ENCODE results near the gene NSMF. TPM values are rescaled to one million over a fixed set of nuclear protein-coding genes. Genes with fewer than 3 reads are reported as not detected.

NSMF gene
- 30.8 to 44.9 TPM (median 41.4 TPM) in 5 replicates for total RNA-seq (2022; extraction: Qiagen RNA extraction; ENCODE audit: low read depth)

GRCh38 chr9:137459152-137459600 is at the start of gene NSMF:
Gene NSMF (minus strand): TSS chr9:137459334. CDS start chr9:137459102, 232 bp downstream.

DNA sequence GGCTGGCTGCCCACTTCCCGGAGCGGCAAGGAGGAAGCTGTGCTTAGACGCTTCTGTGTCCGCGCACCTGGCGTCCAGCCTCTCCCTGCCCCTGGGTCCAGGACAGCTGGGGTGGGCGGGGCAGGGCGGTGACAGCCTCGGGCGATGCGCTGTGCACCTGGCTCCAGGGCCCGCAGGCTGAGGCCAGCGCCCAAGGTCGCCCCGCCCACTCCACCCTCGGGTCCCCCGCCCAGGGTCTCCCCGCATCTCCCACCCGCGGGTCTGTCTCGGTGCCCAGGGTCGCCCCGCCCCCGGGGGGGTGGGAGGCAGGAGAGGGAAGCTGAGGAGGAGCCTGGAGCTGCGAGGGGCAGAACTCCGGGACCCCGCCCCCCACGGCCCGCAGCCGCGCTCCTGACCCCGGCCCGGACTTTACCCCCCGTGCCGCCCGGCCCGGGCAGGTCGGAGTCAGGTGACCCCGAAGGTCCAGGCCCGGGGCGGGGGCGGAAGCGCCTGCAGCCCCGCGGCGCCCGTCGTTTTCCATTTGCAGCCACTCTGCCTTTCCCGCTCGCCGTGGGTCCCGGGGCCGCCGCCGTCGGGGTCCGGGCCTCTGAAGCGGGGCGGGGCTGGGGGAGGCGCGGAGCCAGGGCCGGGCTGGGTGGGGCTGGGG is 17.7 kb downstream of the NSMF start, which contains the start of gene ENTPD8:
Gene ENTPD8, minus strand, starts transcription at position 69 of the 646 bp plus-strand sequence. CDS start 3,072 bp downstream, outside the sequence.

DNA sequence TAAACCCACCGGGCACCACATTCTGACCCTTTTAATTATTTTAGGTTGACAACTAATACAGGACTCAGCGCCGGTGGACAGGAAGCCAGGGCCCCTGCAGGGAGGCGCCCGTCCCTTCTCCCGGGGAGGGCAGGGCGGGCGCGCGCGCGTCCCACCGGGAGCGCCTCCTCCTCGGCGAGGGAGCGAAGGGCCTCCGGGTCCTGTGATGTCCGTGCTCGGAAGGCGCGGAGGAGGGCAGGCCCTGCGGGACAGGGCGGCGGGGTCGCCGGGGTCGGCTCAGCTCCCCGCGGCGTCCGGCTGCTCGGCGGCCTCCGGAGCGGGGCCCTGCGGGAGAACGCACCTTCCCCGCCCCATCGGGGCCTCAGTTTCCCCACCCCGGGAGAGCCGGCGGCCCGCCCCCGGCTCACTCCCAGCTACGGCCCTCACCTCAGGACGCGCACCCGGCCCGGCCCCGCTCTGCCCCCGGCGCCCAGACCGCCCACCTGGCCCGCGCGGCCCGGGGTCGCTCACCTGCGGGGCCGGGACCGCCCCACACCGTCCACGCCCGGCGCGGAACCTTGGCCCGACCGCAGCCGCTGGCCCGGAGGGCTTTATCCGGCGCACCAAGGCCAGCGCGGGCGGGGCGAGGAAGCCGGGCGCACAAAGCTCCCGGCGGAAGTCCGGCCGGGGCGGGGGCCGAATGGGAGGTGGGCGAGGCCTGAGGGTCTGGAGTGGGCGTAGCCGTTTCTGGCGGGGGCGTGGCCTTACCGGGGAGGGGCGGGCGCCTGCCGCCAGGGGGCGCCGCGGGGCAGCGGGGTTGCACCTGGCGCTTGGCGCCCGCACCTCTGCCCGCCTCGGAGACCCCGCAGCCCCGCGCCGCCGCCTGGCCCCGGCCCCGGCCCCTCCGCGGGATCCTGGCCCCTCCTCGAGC is 36.3 kb downstream of the NSMF start, which contains the start of the genes EXD3 and NOXA1:
Gene EXD3, minus strand, starts transcription at position 559 of the 910 bp plus-strand sequence. CDS start 27,805 bp downstream, outside the sequence.
Gene NOXA1, plus strand, starts transcription at position 790 of the 910 bp plus-strand sequence. CDS start 137 bp downstream, outside the sequence.

Other genes starting within 250 kb of the NSMF start
- 1.2 to 2.7 TPM (median 1.8 TPM) in 5 replicates for gene RNF208, start 237.1 kb downstream of the NSMF start, total RNA-seq (2022; extraction: Qiagen RNA extraction; ENCODE audit: low read depth)
- gene CYSRT1, start 234.2 kb downstream of the NSMF start, total RNA-seq (2022; extraction: Qiagen RNA extraction; ENCODE audit: low read depth), result 3.2 to 4.2 TPM (median 3.6 TPM) in 5 replicates
- gene RNF224, start 231.8 kb downstream of the NSMF start, total RNA-seq (2022; extraction: Qiagen RNA extraction; ENCODE audit: low read depth), result 0.08 to 0.16 TPM (median 0.14 TPM) in 5 replicates
- 0.07 to 0.14 TPM (median 0.11 TPM) in 4 of 5 replicates, not detected in the other for gene SLC34A3, start 228.4 kb downstream of the NSMF start, total RNA-seq (2022; extraction: Qiagen RNA extraction; ENCODE audit: low read depth)
- 639 to 790 TPM (median 684 TPM) in 5 replicates for gene TUBB4B, start 218.0 kb downstream of the NSMF start, total RNA-seq (2022; extraction: Qiagen RNA extraction; ENCODE audit: low read depth)
- not detected in 5 replicates for gene STPG3, start 208.0 kb downstream of the NSMF start, total RNA-seq (2022; extraction: Qiagen RNA extraction; ENCODE audit: low read depth)
- gene NELFB, start 204.0 kb downstream of the NSMF start, total RNA-seq (2022; extraction: Qiagen RNA extraction; ENCODE audit: low read depth), result 44.5 to 62.3 TPM (median 53.7 TPM) in 5 replicates
- gene TOR4A, start 181.6 kb downstream of the NSMF start, total RNA-seq (2022; extraction: Qiagen RNA extraction; ENCODE audit: low read depth), result 18.6 to 28.5 TPM (median 28.1 TPM) in 5 replicates
- 3.5 to 5.6 TPM (median 5.4 TPM) in 5 replicates for gene NRARP, start 157.1 kb downstream of the NSMF start, total RNA-seq (2022; extraction: Qiagen RNA extraction; ENCODE audit: low read depth)
- 5.5 to 6.9 TPM (median 6.3 TPM) in 5 replicates for gene EXD3, start 36.2 kb downstream of the NSMF start, total RNA-seq (2022; extraction: Qiagen RNA extraction; ENCODE audit: low read depth)
- 0.66 to 1.7 TPM (median 1.4 TPM) in 5 replicates for gene NOXA1, start 35.9 kb downstream of the NSMF start, total RNA-seq (2022; extraction: Qiagen RNA extraction; ENCODE audit: low read depth)
- gene ENTPD8, start 18.0 kb downstream of the NSMF start, total RNA-seq (2022; extraction: Qiagen RNA extraction; ENCODE audit: low read depth), result 0.13 to 0.40 TPM (median 0.24 TPM) in 5 replicates
- 0.63 to 1.2 TPM (median 0.83 TPM) in 5 replicates for gene PNPLA7, start 91.1 kb upstream of the NSMF start, total RNA-seq (2022; extraction: Qiagen RNA extraction; ENCODE audit: low read depth)
- gene MRPL41, start 92.5 kb upstream of the NSMF start, total RNA-seq (2022; extraction: Qiagen RNA extraction; ENCODE audit: low read depth), result 39.5 to 86.1 TPM (median 78.7 TPM) in 5 replicates
- gene DPH7, start 119.6 kb upstream of the NSMF start, total RNA-seq (2022; extraction: Qiagen RNA extraction; ENCODE audit: low read depth), result 24.3 to 29.5 TPM (median 27.4 TPM) in 5 replicates
- gene ZMYND19, start 131.2 kb upstream of the NSMF start, total RNA-seq (2022; extraction: Qiagen RNA extraction; ENCODE audit: low read depth), result 39.3 to 55.6 TPM (median 51.0 TPM) in 5 replicates
- gene ARRDC1, start 146.4 kb upstream of the NSMF start, total RNA-seq (2022; extraction: Qiagen RNA extraction; ENCODE audit: low read depth), result 20.8 to 29.0 TPM (median 24.6 TPM) in 5 replicates
- gene EHMT1, start 159.7 kb upstream of the NSMF start, total RNA-seq (2022; extraction: Qiagen RNA extraction; ENCODE audit: low read depth), result 34.9 to 47.4 TPM (median 43.7 TPM) in 5 replicates